ENCODE measurements around the gene DCTN4.

GRCh38 chr5:150663936-150664335 lies 94.9 kb downstream of the DCTN4 start:
- no peak for TF ChIP-seq CTCF (IDR thresholded peaks at IDR 0.05; ENCODE audit: insufficient read depth, low read length, poor library complexity, severe bottlenecking)
- no peak for TF ChIP-seq EZH2phosphoT487 (conservative IDR thresholded peaks at IDR 0.05; ENCODE audit: low read length)

Data from SU-DHL-6 (cell line).